ENCODE results near the gene PCDHGC5. TPM values are rescaled to one million over a fixed set of nuclear protein-coding genes. Genes with fewer than 3 reads are reported as not detected.

Gene PCDHGC5
- total and polyA plus RNA-seq, 2 of the 8 experiments (the other 6 are each of a cell fraction or from before 2014, with no cell fraction given): 0.41 to 1.1 TPM

DNA sequence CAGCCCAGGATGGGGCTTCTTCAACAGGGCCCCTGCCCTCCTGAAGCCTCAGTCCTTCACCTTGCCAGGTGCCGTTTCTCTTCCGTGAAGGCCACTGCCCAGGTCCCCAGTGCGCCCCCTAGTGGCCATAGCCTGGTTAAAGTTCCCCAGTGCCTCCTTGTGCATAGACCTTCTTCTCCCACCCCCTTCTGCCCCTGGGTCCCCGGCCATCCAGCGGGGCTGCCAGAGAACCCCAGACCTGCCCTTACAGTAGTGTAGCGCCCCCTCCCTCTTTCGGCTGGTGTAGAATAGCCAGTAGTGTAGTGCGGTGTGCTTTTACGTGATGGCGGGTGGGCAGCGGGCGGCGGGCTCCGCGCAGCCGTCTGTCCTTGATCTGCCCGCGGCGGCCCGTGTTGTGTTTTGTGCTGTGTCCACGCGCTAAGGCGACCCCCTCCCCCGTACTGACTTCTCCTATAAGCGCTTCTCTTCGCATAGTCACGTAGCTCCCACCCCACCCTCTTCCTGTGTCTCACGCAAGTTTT is 23.6 kb downstream of the PCDHGC5 start (continued):
- TF ChIP-seq, protein P1, sequence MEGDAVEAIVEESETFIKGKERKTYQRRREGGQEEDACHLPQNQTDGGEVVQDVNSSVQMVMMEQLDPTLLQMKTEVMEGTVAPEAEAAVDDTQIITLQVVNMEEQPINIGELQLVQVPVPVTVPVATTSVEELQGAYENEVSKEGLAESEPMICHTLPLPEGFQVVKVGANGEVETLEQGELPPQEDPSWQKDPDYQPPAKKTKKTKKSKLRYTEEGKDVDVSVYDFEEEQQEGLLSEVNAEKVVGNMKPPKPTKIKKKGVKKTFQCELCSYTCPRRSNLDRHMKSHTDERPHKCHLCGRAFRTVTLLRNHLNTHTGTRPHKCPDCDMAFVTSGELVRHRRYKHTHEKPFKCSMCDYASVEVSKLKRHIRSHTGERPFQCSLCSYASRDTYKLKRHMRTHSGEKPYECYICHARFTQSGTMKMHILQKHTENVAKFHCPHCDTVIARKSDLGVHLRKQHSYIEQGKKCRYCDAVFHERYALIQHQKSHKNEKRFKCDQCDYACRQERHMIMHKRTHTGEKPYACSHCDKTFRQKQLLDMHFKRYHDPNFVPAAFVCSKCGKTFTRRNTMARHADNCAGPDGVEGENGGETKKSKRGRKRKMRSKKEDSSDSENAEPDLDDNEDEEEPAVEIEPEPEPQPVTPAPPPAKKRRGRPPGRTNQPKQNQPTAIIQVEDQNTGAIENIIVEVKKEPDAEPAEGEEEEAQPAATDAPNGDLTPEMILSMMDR (IDR thresholded peaks at IDR 0.05; ENCODE audit: control extremely low read depth in 1 of 3, insufficient read depth in 1 of 3, low read depth in 1 of 3, low read length in 3 of 3): peak in 2 of 3 experiments; percentile 97 to 98; a peak in 3 of 4 replicates
- peak in 1 of 2 experiments; percentile 83; a peak in 2 of 4 replicates for TF ChIP-seq HDAC2 (IDR thresholded peaks at IDR 0.05; ENCODE audit: borderline replicate concordance in 1 of 2, low read depth in 2 of 2, low read length in 2 of 2)
- peak; percentile 22; the same call in 1 of the 2 replicates for TF ChIP-seq PHF8 (conservative IDR thresholded peaks at IDR 0.05; ENCODE audit: low read depth, low read length)
- peak; percentile 52; the same call in 1 of the 2 replicates for TF ChIP-seq BACH1 (IDR thresholded peaks at IDR 0.05; ENCODE audit: low read length)
- peak; percentile 13 for TF ChIP-seq ASH2L (IDR thresholded peaks at IDR 0.05; ENCODE audit: low read length)
- no peak for TF ChIP-seq GABPA (IDR thresholded peaks at IDR 0.05; ENCODE audit: borderline replicate concordance, insufficient read depth, low read length)
- TF ChIP-seq POLR2AphosphoS5 (IDR thresholded peaks at IDR 0.05; ENCODE audit: low read depth, low read length): peak; percentile 35; the same call in 1 of the 2 replicates
- TF ChIP-seq RXRA (IDR thresholded peaks at IDR 0.05; ENCODE audit: insufficient read depth, low read depth, low read length): no peak
- TF ChIP-seq, protein P2, sequence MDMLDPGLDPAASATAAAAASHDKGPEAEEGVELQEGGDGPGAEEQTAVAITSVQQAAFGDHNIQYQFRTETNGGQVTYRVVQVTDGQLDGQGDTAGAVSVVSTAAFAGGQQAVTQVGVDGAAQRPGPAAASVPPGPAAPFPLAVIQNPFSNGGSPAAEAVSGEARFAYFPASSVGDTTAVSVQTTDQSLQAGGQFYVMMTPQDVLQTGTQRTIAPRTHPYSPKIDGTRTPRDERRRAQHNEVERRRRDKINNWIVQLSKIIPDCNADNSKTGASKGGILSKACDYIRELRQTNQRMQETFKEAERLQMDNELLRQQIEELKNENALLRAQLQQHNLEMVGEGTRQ (IDR thresholded peaks at IDR 0.05; ENCODE audit: low read length): no peak
- TF ChIP-seq BRCA1 (IDR thresholded peaks at IDR 0.05; ENCODE audit: low read depth, low read length): 0 out of 2 replicates have a peak, but pooled peaks have one; percentile 5
- TF ChIP-seq JUND (IDR thresholded peaks at IDR 0.05; ENCODE audit: low read length): peak; percentile 52; the same call in 1 of the 2 replicates
- 0 out of 2 replicates have a peak, but pooled peaks have one; percentile 46 for TF ChIP-seq GTF2F1 (IDR thresholded peaks at IDR 0.05; ENCODE audit: borderline replicate concordance, low read depth, low read length)
- TF ChIP-seq CREB1 (IDR thresholded peaks at IDR 0.05): no peak

Data from H1 (cell line).